ENCODE data around the gene DLX5.
"Not testable (repeated sequence)": the region's sequence is repeated elsewhere in the genome, so short reads cannot be mapped to it uniquely, and the experiment has no call there.

Gene DLX5

GRCh38 chr7:97024209-97025129 lies at the start of gene DLX5:
Gene DLX5 (minus strand): TSS chr7:97024831. CDS start chr7:97024623, 208 bp downstream.
- no peak within 1 kb of the TSS for H3K27ac ChIP-seq (ENCODE audit: low read depth, low read length)
- H3K27me3 ChIP-seq (ENCODE audit: insufficient read depth, low read length): peaks cover 55% of the 10 kb centered on the region
- peak within 1 kb of the TSS; percentile 81 for H2AFZ ChIP-seq (ENCODE audit: low read length, unreplicated experiment)
- H3K79me2 ChIP-seq (ENCODE audit: control insufficient read depth, insufficient read depth, low read length, unreplicated experiment): no peaks in the 10 kb centered on the region
- peaks cover 5% of the 10 kb centered on the region for H3K4me1 ChIP-seq (ENCODE audit: control insufficient read depth, insufficient read depth, low read length, unreplicated experiment)
- H3K4me3 ChIP-seq (ENCODE audit: low read depth, low read length): peak within 1 kb of the TSS; percentile 72
- no peaks in the 10 kb centered on the region for H3K36me3 ChIP-seq (ENCODE audit: insufficient read depth, low read length)

GRCh38 chr7:97072025-97072424 lies 47.4 kb upstream of the DLX5 start:
- H3K4me3 ChIP-seq (ENCODE audit: low read depth, low read length); H3K36me3 ChIP-seq (ENCODE audit: insufficient read depth, low read length); H3K4me1 ChIP-seq (ENCODE audit: control insufficient read depth, insufficient read depth, low read length, unreplicated experiment); H3K79me2 ChIP-seq (ENCODE audit: control insufficient read depth, insufficient read depth, low read length, unreplicated experiment); H2AFZ ChIP-seq (ENCODE audit: low read length, unreplicated experiment); H3K27ac ChIP-seq (ENCODE audit: low read depth, low read length): not testable (repeated sequence)
- peaks cover 32% of the 10 kb centered on the region for H3K27me3 ChIP-seq (ENCODE audit: insufficient read depth, low read length)

- Histone ChIP-seq H3K4me1 (ENCODE audit: control insufficient read depth, insufficient read depth, low read length, unreplicated experiment) (no peaks in the 10 kb centered on the region), H3K36me3 (ENCODE audit: insufficient read depth, low read length) (no peaks in the 10 kb centered on the region), H3K4me3 (ENCODE audit: low read depth, low read length) (no peak overlapping the region), H3K27ac (ENCODE audit: low read depth, low read length) (no peak overlapping the region), H2AFZ (ENCODE audit: low read length, unreplicated experiment) (no peak overlapping the region), H3K79me2 (ENCODE audit: control insufficient read depth, insufficient read depth, low read length, unreplicated experiment) (no peaks in the 10 kb centered on the region), H3K27me3 (ENCODE audit: insufficient read depth, low read length) (peaks cover 23% of the 10 kb centered on the region)
Observed at GRCh38 chr7:97064972-97065587, 40.4 kb upstream of the DLX5 start.

- no peaks in the 10 kb centered on the region for H3K36me3 ChIP-seq (ENCODE audit: insufficient read depth, low read length)
- H2AFZ ChIP-seq (ENCODE audit: low read length, unreplicated experiment): no peak overlapping the region
- no peak overlapping the region for H3K4me3 ChIP-seq (ENCODE audit: low read depth, low read length)
- no peaks in the 10 kb centered on the region for H3K4me1 ChIP-seq (ENCODE audit: control insufficient read depth, insufficient read depth, low read length, unreplicated experiment)
- peaks cover 27% of the 10 kb centered on the region for H3K27me3 ChIP-seq (ENCODE audit: insufficient read depth, low read length)
- no peak overlapping the region for H3K27ac ChIP-seq (ENCODE audit: low read depth, low read length)
- no peaks in the 10 kb centered on the region for H3K79me2 ChIP-seq (ENCODE audit: control insufficient read depth, insufficient read depth, low read length, unreplicated experiment)
Observed at GRCh38 chr7:97064020-97064419, 39.4 kb upstream of the DLX5 start.

GRCh38 chr7:97043281-97043680 lies 18.6 kb upstream of the DLX5 start:
- Histone ChIP-seq H3K4me1 (ENCODE audit: control insufficient read depth, insufficient read depth, low read length, unreplicated experiment) (no peaks in the 10 kb centered on the region), H3K4me3 (ENCODE audit: low read depth, low read length) (no peak overlapping the region), H2AFZ (ENCODE audit: low read length, unreplicated experiment) (no peak overlapping the region), H3K36me3 (ENCODE audit: insufficient read depth, low read length) (no peaks in the 10 kb centered on the region), H3K79me2 (ENCODE audit: control insufficient read depth, insufficient read depth, low read length, unreplicated experiment) (no peaks in the 10 kb centered on the region), H3K27me3 (ENCODE audit: insufficient read depth, low read length) (peaks cover 61% of the 10 kb centered on the region), H3K27ac (ENCODE audit: low read depth, low read length) (no peak overlapping the region)

GRCh38 chr7:97039374-97040065 lies 14.9 kb upstream of the DLX5 start:
- no peak overlapping the region for H2AFZ ChIP-seq (ENCODE audit: low read length, unreplicated experiment)
- H3K27ac ChIP-seq (ENCODE audit: low read depth, low read length): no peak overlapping the region
- H3K4me1 ChIP-seq (ENCODE audit: control insufficient read depth, insufficient read depth, low read length, unreplicated experiment): no peaks in the 10 kb centered on the region
- H3K4me3 ChIP-seq (ENCODE audit: low read depth, low read length): no peak overlapping the region
- peaks cover 42% of the 10 kb centered on the region for H3K27me3 ChIP-seq (ENCODE audit: insufficient read depth, low read length)
- H3K36me3 ChIP-seq (ENCODE audit: insufficient read depth, low read length): no peaks in the 10 kb centered on the region
- H3K79me2 ChIP-seq (ENCODE audit: control insufficient read depth, insufficient read depth, low read length, unreplicated experiment): no peaks in the 10 kb centered on the region

- not testable (repeated sequence) for H3K36me3 ChIP-seq (ENCODE audit: insufficient read depth, low read length); H2AFZ ChIP-seq (ENCODE audit: low read length, unreplicated experiment); H3K27me3 ChIP-seq (ENCODE audit: insufficient read depth, low read length); H3K79me2 ChIP-seq (ENCODE audit: control insufficient read depth, insufficient read depth, low read length, unreplicated experiment); H3K4me3 ChIP-seq (ENCODE audit: low read depth, low read length); H3K27ac ChIP-seq (ENCODE audit: low read depth, low read length); H3K4me1 ChIP-seq (ENCODE audit: control insufficient read depth, insufficient read depth, low read length, unreplicated experiment)
Observed at GRCh38 chr7:97034213-97034852, 9.7 kb upstream of the DLX5 start.

GRCh38 chr7:97027427-97028234 lies 3.0 kb upstream of the DLX5 start:
- H3K27ac ChIP-seq (ENCODE audit: low read depth, low read length): no peak overlapping the region
- H3K36me3 ChIP-seq (ENCODE audit: insufficient read depth, low read length): no peaks in the 10 kb centered on the region
- peak overlapping the region; percentile 88 for H2AFZ ChIP-seq (ENCODE audit: low read length, unreplicated experiment)
- H3K79me2 ChIP-seq (ENCODE audit: control insufficient read depth, insufficient read depth, low read length, unreplicated experiment): no peaks in the 10 kb centered on the region
- H3K4me1 ChIP-seq (ENCODE audit: control insufficient read depth, insufficient read depth, low read length, unreplicated experiment): peaks cover 5% of the 10 kb centered on the region
- H3K4me3 ChIP-seq (ENCODE audit: low read depth, low read length): peak overlapping the region; percentile 78
- peaks cover 28% of the 10 kb centered on the region for H3K27me3 ChIP-seq (ENCODE audit: insufficient read depth, low read length)

- Histone ChIP-seq H2AFZ (ENCODE audit: low read length, unreplicated experiment) (peak overlapping the region; percentile 88), H3K27ac (ENCODE audit: low read depth, low read length) (no peak overlapping the region), H3K36me3 (ENCODE audit: insufficient read depth, low read length) (no peaks in the 10 kb centered on the region), H3K4me1 (ENCODE audit: control insufficient read depth, insufficient read depth, low read length, unreplicated experiment) (peaks cover 5% of the 10 kb centered on the region), H3K79me2 (ENCODE audit: control insufficient read depth, insufficient read depth, low read length, unreplicated experiment) (no peaks in the 10 kb centered on the region), H3K4me3 (ENCODE audit: low read depth, low read length) (peak overlapping the region; percentile 78), H3K27me3 (ENCODE audit: insufficient read depth, low read length) (peaks cover 35% of the 10 kb centered on the region)
Observed at GRCh38 chr7:97026715-97027426, 2.2 kb upstream of the DLX5 start.

All from ACC112 (cell line).